Bronchial epithelial cell (primary cell): ENCODE results near the gene POSTN. TPM values are rescaled to one million over a fixed set of nuclear protein-coding genes. Genes with fewer than 3 reads are reported as not detected.
A peak's percentile ranks its signal among the peaks of the same experiment; 100 is the strongest.

Source experiments
- DNase-seq: peaks from one replicate; pipeline ENCODE4 v3.0.0-alpha.2; 2010; ENCODE audit warnings: low read depth
- FAIRE-seq: peaks from 2 replicates; lab custom pipeline; 2011; peaks lifted over from hg19 to GRCh38; lab: Jason Lieb, UNC
- H3K27me3 ChIP-seq: 2 replicates; pipeline ENCODE4 v1.5.1; 2011; ENCODE audit warnings: low read length; ENCODE audit not compliant: control insufficient read depth, insufficient read depth
- H3K36me3 ChIP-seq: 2 replicates; pipeline ENCODE4 v1.5.1; 2011; ENCODE audit warnings: low read length; ENCODE audit not compliant: control insufficient read depth, insufficient read depth
- H3K4me3 ChIP-seq: 2 replicates; pipeline ENCODE4 v1.5.1; 2011; ENCODE audit warnings: mild to moderate bottlenecking, low read depth, low read length, control low read depth
- total RNA-seq: library from RNA; depleted of rRNA; stranded (reverse); fragments of >200 nt; gene quantifications from 2 replicates; pipeline ENCODE4 v1.2.1, GENCODE V29; 2014
- TF ChIP-seq, protein P1 (sequence below): IDR thresholded peaks from 2 replicates; pipeline ENCODE4 v1.5.1; 2011; ENCODE audit warnings: mild to moderate bottlenecking, moderate library complexity, low read length, control low read depth, inconsistent platforms; ENCODE audit not compliant: insufficient read depth, severe bottlenecking

Gene POSTN
- total RNA-seq, 1 donor from 2014 or later: 2.1 TPM

DNA sequence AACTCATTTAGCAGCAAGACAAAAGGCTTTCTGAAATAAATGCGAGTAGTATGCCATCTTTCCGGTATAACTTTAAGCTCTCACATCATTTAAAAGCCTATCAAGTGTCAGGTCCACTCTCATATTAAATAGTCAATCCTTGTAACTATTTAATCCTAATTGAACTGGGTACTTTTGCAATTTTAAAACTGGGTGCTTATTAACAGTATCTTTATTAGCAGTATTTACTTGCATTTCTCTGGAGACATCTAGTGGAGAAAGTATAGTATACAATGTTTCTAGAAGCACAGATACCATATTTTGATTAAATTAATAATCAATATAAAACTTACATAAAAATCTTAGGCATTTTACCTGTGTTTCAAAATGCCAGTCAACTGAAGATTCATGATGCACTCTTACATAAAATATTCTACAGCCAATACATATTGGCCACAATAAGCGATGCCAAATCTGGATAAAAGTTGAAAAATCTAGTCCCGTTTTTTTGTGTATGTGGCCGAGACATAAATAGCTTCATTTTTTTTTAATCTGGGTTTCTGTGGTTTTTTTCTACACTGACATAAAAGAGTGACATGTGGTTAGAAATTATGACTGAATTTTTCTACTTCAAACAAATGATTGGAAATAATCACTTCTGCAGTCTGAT is 4.3 kb upstream of the POSTN start:
- DNase-seq (peak; percentile 42), FAIRE-seq (no peak)
- Histone ChIP-seq H3K36me3 (no peaks in the 10 kb centered on the region), H3K4me3 (no peak overlapping the region), H3K27me3 (no peaks in the 10 kb centered on the region)
- TF ChIP-seq, protein P1, sequence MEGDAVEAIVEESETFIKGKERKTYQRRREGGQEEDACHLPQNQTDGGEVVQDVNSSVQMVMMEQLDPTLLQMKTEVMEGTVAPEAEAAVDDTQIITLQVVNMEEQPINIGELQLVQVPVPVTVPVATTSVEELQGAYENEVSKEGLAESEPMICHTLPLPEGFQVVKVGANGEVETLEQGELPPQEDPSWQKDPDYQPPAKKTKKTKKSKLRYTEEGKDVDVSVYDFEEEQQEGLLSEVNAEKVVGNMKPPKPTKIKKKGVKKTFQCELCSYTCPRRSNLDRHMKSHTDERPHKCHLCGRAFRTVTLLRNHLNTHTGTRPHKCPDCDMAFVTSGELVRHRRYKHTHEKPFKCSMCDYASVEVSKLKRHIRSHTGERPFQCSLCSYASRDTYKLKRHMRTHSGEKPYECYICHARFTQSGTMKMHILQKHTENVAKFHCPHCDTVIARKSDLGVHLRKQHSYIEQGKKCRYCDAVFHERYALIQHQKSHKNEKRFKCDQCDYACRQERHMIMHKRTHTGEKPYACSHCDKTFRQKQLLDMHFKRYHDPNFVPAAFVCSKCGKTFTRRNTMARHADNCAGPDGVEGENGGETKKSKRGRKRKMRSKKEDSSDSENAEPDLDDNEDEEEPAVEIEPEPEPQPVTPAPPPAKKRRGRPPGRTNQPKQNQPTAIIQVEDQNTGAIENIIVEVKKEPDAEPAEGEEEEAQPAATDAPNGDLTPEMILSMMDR: peak; percentile 6

DNA sequence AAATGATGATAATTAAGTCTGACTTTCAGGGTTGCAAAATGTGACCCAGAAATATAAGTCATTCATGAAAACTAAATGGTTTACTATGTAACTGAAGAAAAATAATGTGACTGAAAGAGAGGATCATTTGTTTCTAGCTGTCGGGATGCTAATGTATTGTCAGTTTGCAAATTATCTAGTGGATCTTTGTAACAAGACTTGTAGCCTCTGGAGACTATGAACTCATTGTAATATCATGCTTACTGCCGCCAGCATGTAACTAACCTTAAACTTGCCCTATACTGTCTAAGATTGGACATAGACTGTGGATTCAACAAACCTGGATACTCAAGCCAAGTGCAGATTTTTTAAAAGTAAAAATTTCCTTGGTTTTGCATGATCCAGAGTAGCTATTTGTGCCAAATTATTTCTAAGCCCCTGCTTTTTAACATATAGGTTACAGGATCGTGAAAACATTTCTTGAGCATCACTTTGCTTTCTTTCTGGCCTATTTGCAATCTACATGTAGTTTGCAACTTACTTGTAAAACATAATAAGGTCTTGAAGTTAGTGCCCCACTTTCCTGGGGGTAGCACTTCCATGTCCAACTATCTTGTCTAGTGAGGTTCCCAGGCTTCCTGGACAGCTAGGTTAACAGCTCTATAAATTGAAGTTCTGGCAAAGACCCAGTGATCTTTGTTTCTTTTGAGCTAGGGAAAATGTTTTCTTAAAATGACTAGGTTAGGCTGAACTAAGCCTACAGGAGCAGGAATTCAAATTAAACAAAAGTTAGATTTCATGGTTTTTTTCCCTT is 3.3 kb upstream of the POSTN start:
- H3K4me3 ChIP-seq: no peak overlapping the region
- H3K27me3 ChIP-seq: no peaks in the 10 kb centered on the region
- H3K36me3 ChIP-seq: no peaks in the 10 kb centered on the region
- DNase-seq (no peak), FAIRE-seq (no peak)
- TF ChIP-seq, protein P1: no peak

DNA sequence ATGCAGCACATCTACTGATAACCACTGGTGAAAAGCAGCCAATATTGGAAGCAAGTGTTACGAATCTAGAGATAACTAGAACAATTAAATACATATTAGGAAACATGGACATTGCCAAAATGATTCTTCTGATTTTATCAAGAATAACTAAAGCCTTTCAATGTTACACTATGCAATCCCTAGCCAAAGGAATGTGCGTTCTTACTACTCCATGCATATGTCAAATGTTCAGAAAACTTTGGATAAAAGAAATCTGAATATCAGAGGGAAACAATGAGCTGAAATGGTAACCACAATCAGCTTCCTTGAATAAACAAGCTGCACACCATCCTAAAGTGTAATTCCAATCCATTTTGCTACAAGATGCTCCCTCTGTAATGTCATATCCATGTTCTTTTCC is 951 bp upstream of the POSTN start:
- no peak for FAIRE-seq
- DNase-seq: no peak
- H3K36me3 ChIP-seq: no peaks in the 10 kb centered on the region
- no peak overlapping the region for H3K4me3 ChIP-seq
- TF ChIP-seq, protein P1: no peak
- H3K27me3 ChIP-seq: no peaks in the 10 kb centered on the region

DNA sequence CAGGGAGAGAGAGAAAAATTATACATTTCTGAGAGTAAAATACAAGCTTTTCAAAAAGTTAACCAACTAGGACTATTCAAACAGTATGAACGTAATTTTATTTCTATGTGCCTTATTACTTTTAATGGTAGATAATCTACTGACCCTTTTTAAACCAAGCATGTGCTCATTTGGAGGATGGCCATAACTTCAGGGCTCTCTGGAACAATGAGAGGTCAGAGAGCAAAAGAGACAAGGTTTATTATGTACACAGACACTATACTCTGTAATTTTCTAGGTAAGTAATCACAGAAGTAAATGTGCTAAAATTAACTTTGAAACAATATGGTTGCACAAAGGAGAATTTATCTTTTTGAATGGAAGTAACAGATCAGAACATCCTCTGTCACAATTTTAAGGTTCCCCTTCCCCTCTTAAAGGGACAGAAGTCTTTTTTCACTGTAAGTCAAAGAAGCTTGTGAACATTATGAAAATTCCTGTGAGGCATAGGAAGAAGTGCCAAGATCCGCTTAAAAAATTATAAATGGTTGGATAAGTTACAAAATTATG is 1.0 kb downstream of the POSTN start:
- no peak for FAIRE-seq

DNA sequence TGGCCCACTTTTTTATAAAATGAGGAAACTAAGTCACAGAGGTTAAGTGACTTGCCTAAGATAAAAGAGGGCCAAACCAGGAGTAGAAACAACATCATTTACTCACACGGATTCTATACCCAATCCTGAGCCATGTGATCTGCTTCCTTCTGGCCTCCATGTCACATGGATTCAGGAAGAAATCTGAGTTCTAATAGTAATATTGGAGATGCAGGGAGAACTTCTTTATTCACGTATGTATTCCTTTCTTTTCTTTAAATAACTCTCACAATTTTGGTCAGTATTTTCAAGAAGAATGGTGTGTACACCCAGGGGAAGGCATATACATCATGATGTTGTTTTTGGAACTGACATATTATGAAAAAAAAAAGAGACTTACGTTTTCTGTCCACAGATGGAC is 1.8 kb downstream of the POSTN start:
- Histone ChIP-seq H3K36me3 (no peaks in the 10 kb centered on the region), H3K4me3 (no peak overlapping the region), H3K27me3 (no peaks in the 10 kb centered on the region)
- DNase-seq (no peak), FAIRE-seq (no peak)
- TF ChIP-seq, protein P1: no peak

More for the DNA sequence above, 1.0 kb downstream of the POSTN start:
- no peak for DNase-seq
- TF ChIP-seq, protein P1: no peak
- no peaks in the 10 kb centered on the region for H3K36me3 ChIP-seq
- no peak overlapping the region for H3K4me3 ChIP-seq
- no peaks in the 10 kb centered on the region for H3K27me3 ChIP-seq
